ENCODE measurements around the gene CTNNA2.

Gene CTNNA2

GRCh38 chr2:79860228-79861058 is 347.6 kb downstream of the CTNNA2 start:
- DNase-seq, result peak in 1 of 2 experiments; percentile 34

- DNase-seq, result no peak
These were observed 348.2 kb downstream of the CTNNA2 start for GRCh38 chr2:79861059-79861374.

GRCh38 chr2:79862756-79863155 is 349.9 kb downstream of the CTNNA2 start:
- no peak for DNase-seq

GRCh38 chr2:79872656-79873055 is 359.8 kb downstream of the CTNNA2 start:
- DNase-seq, result no peak

- no peak for DNase-seq
These were observed 361.2 kb downstream of the CTNNA2 start for GRCh38 chr2:79874015-79874414.

GRCh38 chr2:79876430-79876829 is 363.6 kb downstream of the CTNNA2 start:
- DNase-seq, result peak; percentile 29 to 34

- DNase-seq, result no peak
These were observed 369.7 kb downstream of the CTNNA2 start for GRCh38 chr2:79882548-79882947.

GRCh38 chr2:79887747-79888374 is 375.0 kb downstream of the CTNNA2 start:
- peak; percentile 5 to 56 for DNase-seq

GRCh38 chr2:79892123-79892522 is 379.3 kb downstream of the CTNNA2 start:
- no peak for DNase-seq

GRCh38 chr2:79899196-79899595 is 386.3 kb downstream of the CTNNA2 start:
- no peak for DNase-seq

- no peak for DNase-seq
These were observed 388.3 kb downstream of the CTNNA2 start for GRCh38 chr2:79901161-79901560.

- no peak for DNase-seq
These were observed 390.6 kb downstream of the CTNNA2 start for GRCh38 chr2:79903222-79904000.

GRCh38 chr2:79906139-79906890 is 393.5 kb downstream of the CTNNA2 start:
- no peak for DNase-seq

- DNase-seq, result no peak
These were observed 396.7 kb downstream of the CTNNA2 start for GRCh38 chr2:79909521-79909920.

- no peak for DNase-seq
These were observed 397.8 kb downstream of the CTNNA2 start for GRCh38 chr2:79910643-79911042.

- DNase-seq, result no peak
These were observed 402.6 kb downstream of the CTNNA2 start for GRCh38 chr2:79915455-79915854.

GRCh38 chr2:79916285-79916684 is 403.4 kb downstream of the CTNNA2 start:
- DNase-seq, result no peak

GRCh38 chr2:79920512-79921076 is 407.7 kb downstream of the CTNNA2 start:
- no peak for DNase-seq

GRCh38 chr2:79929624-79930023 is 416.8 kb downstream of the CTNNA2 start:
- no peak for DNase-seq

GRCh38 chr2:79935046-79935732 is 422.3 kb downstream of the CTNNA2 start:
- DNase-seq, result no peak

- DNase-seq, result peak; percentile 35 to 60
These were observed 423.2 kb downstream of the CTNNA2 start for GRCh38 chr2:79935771-79936657.
